Vagina (tissue), 2 donors: Measurements from ENCODE around the gene NEAT1.

ENCODE experiments used
- CTCF ChIP-seq, 3 experiments: fragments of 450-650 bp in 2 of 3; fragments of 200-600 bp in 1 of 3; sonication (generic) in 1 of 3; IDR thresholded peaks; one replicate each; pipeline ENCODE4 v1.5.1; 2017 to 2019; ENCODE audit warnings: antibody characterized with exemption in 3 of 3, mild to moderate bottlenecking in 2 of 3, moderate library complexity in 2 of 3
- POLR2A ChIP-seq, 2 donors: fragments of 450-650 bp; IDR thresholded peaks; one replicate each; pipeline ENCODE4 v1.6.1; 2017; ENCODE audit warnings: antibody characterized with exemption in 2 of 2, mild to moderate bottlenecking in 2 of 2, moderate library complexity in 2 of 2
- POLR2AphosphoS5 ChIP-seq, 2 donors: sonication (generic); formaldehyde crosslinking; IDR thresholded peaks; one replicate each; pipeline ENCODE4 v1.9.0; 2017; ENCODE audit warnings: antibody characterized with exemption in 2 of 2, mild to moderate bottlenecking in 2 of 2, low read depth in 1 of 2; ENCODE audit not compliant: insufficient read depth in 1 of 2

GRCh38 chr11:65439331-65440181, 17.0 kb downstream of the NEAT1 start:
- TF ChIP-seq CTCF (IDR thresholded peaks at IDR 0.05) (no peak), POLR2AphosphoS5 (IDR thresholded peaks at IDR 0.05; ENCODE audit: insufficient read depth in 1 of 2, low read depth in 1 of 2) (no peak), POLR2A (IDR thresholded peaks at IDR 0.05) (no peak)
